GM12801 (cell line): ENCODE measurements around the gene TAS2R41.

Experiments
- TF ChIP-seq, protein P1 (sequence below): IDR thresholded peaks from one replicate; pipeline ENCODE4 v1.5.1; 2011; ENCODE audit warnings: control low read depth; ENCODE audit not compliant: insufficient read length; ENCODE audit errors: extremely low read depth

The TAS2R41 gene

DNA sequence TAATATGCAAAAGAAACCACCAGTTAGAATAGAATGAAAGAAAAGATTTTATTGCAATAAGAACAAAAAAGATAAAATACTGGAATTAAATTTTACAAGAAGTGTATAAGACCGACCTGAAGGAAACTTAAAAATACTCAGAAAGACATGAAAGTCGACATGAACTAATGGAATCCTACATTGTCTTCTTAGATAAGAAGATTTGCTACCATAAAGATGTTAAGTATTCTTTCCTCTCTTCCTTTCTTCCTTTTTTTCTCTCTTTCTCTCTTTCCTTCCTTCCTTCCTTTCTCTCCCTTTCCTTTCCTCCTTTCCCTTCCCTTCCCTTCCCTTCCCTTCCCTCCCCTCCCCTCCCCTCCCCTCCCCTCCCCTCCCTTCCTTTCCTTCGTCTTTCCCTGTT is 27.9 kb upstream of the TAS2R41 start:
- TF ChIP-seq, protein P1, sequence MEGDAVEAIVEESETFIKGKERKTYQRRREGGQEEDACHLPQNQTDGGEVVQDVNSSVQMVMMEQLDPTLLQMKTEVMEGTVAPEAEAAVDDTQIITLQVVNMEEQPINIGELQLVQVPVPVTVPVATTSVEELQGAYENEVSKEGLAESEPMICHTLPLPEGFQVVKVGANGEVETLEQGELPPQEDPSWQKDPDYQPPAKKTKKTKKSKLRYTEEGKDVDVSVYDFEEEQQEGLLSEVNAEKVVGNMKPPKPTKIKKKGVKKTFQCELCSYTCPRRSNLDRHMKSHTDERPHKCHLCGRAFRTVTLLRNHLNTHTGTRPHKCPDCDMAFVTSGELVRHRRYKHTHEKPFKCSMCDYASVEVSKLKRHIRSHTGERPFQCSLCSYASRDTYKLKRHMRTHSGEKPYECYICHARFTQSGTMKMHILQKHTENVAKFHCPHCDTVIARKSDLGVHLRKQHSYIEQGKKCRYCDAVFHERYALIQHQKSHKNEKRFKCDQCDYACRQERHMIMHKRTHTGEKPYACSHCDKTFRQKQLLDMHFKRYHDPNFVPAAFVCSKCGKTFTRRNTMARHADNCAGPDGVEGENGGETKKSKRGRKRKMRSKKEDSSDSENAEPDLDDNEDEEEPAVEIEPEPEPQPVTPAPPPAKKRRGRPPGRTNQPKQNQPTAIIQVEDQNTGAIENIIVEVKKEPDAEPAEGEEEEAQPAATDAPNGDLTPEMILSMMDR = no peak

DNA sequence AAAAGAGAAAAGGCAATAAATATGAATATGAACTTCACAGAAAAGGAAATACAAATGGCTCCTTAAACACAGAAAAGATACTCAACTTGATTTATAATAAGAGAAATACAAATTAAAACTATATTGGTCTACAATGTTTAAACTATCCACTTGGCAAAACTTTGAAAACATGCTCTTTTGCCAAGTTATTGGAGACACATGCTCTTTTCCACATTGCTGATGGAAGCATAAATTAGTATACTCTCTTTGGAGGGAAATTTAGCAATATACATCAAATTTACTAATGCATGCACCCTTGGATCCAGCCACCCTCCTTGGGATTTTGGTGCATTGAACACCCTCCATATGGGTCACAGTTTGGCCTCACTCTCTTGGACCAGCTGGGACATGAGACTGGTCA is 26.6 kb upstream of the TAS2R41 start:
- TF ChIP-seq, protein P1 = no peak

- TF ChIP-seq, protein P1 = no peak
Observed at GRCh38 chr7:143451746-143452145, 25.9 kb upstream of the TAS2R41 start.

DNA sequence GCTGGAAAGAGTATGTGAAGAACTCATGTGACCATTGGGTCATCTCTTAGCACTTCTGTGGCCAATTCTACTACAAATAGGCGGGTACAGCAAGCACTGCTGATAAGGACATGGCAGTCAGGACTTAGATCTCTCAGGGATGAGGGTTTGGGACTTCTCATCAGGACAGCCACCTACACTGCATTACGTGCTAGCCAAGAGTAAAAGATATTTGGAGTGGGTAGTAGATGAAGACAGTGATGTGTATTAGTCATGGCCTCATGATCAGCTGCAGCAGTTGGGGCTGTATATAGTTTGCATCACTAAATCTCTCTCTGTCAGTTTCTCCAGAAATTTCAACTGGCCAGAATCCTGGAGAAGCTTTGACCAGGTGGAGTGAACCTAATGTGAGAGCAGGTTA is 25.2 kb upstream of the TAS2R41 start:
- TF ChIP-seq, protein P1 = no peak

DNA sequence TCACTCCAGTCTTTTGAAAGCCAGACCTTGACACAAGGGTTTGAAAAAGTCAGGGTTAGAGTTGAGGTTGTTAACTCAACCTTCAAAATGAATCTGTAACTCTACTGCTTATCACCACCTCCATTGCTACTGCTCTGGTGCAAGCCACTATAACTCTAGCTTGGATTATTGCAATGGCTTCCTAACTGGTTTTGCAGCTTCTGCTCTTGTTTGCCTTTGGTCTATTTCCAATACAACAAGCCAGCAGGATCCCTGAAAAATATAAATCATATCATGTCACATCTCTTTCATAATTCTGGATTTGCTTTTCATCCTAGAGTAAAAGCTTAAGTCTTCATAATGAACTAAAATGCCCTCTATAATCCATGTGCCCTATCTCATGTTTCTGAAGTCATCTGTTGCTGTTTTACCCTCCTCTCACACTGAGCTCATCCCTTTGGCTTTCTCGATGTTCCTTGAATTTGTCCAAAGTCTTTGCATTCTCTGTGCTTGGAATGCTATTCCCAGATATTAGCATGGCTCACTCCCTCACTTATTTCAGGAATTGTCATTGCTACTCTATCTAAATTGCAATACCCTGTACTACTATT is 23.5 kb upstream of the TAS2R41 start:
- TF ChIP-seq, protein P1 = no peak

DNA sequence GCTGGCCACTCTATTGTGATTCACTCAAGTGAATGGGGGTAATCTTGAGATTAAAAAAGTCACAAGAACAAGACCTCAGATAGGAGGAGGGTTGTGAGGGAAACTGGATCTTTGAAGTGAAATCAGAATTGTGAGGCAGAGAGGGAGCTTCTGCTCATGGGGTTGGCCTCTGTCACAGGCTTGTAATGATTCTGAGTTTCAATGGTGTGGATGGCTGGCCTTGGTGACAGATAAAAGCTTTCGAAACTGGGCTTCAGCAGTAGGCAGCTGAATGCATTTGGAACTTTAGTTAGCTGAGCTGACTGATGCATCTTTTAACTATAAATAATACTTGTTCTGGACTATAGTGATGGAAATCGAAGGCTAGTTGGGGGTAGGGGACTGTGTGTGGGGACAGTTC is 22.2 kb upstream of the TAS2R41 start:
- TF ChIP-seq, protein P1 = no peak

DNA sequence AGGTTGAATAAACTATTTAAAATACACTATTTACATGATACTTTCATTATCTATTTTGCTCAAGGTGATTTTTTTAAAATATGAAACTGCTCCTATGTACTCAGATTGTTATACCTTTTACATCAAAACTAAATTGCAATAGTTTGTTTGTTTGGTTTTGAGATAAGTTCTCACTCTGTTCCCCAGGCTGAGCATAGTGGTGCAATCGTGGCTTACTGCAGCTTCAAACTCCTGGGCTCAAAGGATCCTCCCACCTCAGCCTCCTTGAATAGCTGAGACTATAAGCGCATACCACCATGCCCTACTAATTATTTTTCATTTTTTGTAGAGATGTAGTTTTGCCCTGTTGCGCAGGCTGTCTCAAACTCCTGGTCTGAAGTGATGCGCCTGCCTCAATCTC is 21.7 kb upstream of the TAS2R41 start:
- TF ChIP-seq, protein P1 = no peak
